HepG2 (cell line): ENCODE data around the gene TADA3. TPM values are rescaled to one million over a fixed set of nuclear protein-coding genes. Genes with fewer than 3 reads are reported as not detected.

Experiments
- ATAC-seq: fragments of 200-7000 bp; cut with Tn5 transposase; 3 replicates; pipeline ENCODE4 v1.9.1; 2020; ENCODE audit warnings: mild to moderate bottlenecking, moderate library complexity
- BruUV-seq: library from RNA; stranded (reverse); fragments of 400-500 nt; replicated peaks from 2 replicates; lab custom pipeline; 2021; lab: Mats Ljungman, UMichigan
- CTCF ChIA-PET: fragments of 300-600 bp; formaldehyde crosslinking; extraction: SDS; loops from one replicate; lab custom pipeline; 2021; ENCODE audit warnings: low total read pairs, inconsistent platforms, low intra/inter-chr PET ratio; lab: Yijun Ruan, JAX
- POLR2A ChIA-PET: fragments of 350-600 bp; sonication (Branson Sonifier 250); formaldehyde crosslinking; loops from one replicate; lab custom pipeline; 2020; ENCODE audit warnings: antibody characterized with exemption, inconsistent platforms; lab: Yijun Ruan, JAX
- DNase-seq: peaks from one replicate; pipeline ENCODE4 v3.0.0-alpha.2; 2015; ENCODE audit warnings: low spot score
- FAIRE-seq: peaks from 3 replicates; lab custom pipeline; 2011; peaks lifted over from hg19 to GRCh38; lab: Jason Lieb, UNC
- H2AFZ ChIP-seq: one replicate; pipeline ENCODE4 v1.6.1; 2011; ENCODE audit warnings: low read length, inconsistent platforms
- H3K27ac ChIP-seq: fragments of 300-600 bp; 3 replicates; pipeline ENCODE4 v1.8.0; 2011; ENCODE audit warnings: mixed run types, mild to moderate bottlenecking, mixed read lengths, low read length, inconsistent platforms; ENCODE audit not compliant: insufficient read depth; ENCODE audit errors: extremely low read length
- H3K27me3 ChIP-seq, 2 experiments: fragments of 200-600 bp in 1 of 2; 2 replicates in 1 of 2; 3 replicates in 1 of 2; pipeline versions ENCODE4 v1.6.0 to v1.8.0; 2011; ENCODE audit warnings: low read length in 2 of 2, mild to moderate bottlenecking in 2 of 2, moderate library complexity in 2 of 2, inconsistent platforms in 1 of 2; ENCODE audit not compliant: insufficient read depth in 2 of 2, control insufficient read depth in 1 of 2
- H3K36me3 ChIP-seq, 2 experiments: fragments of 200-600 bp in 1 of 2; replicated peaks in 1 of 2; 2 replicates in 1 of 2; 3 replicates in 1 of 2; pipeline versions ENCODE4 v1.5.1 to v1.8.0; 2011; ENCODE audit warnings: low read length in 2 of 2, inconsistent platforms in 1 of 2; ENCODE audit not compliant: insufficient read depth in 2 of 2, control insufficient read depth in 1 of 2
- H3K4me1 ChIP-seq: 2 replicates; pipeline ENCODE4 v1.5.1; 2012; ENCODE audit warnings: low read length, inconsistent platforms; ENCODE audit not compliant: insufficient read depth
- H3K4me2 ChIP-seq: 2 replicates; pipeline ENCODE4 v1.6.0; 2011; ENCODE audit warnings: low read depth, low read length, inconsistent platforms
- H3K4me3 ChIP-seq, 3 experiments: fragments of 200-600 bp in 1 of 3; sonication (generic), shearing (Covaris generic) in 1 of 3; replicated peaks in 1 of 3; 2 replicates each; pipeline ENCODE4 v1.5.1; 2011 to 2016; ENCODE audit warnings: low read length in 3 of 3, inconsistent platforms in 2 of 3, low read depth in 2 of 3, mild to moderate bottlenecking in 2 of 3, control low read depth in 1 of 3, mixed read lengths in 1 of 3; ENCODE audit not compliant: insufficient read depth in 1 of 3
- H3K79me2 ChIP-seq: one replicate; pipeline ENCODE4 v1.6.1; 2011; ENCODE audit warnings: low read length, inconsistent platforms; ENCODE audit not compliant: insufficient read depth
- H3K9ac ChIP-seq: 2 replicates; pipeline ENCODE4 v1.6.0; 2011; ENCODE audit warnings: mild to moderate bottlenecking, low read depth, low read length, inconsistent platforms; ENCODE audit not compliant: insufficient read depth
- H3K9me3 ChIP-seq: 2 replicates; pipeline ENCODE4 v1.5.1; 2012; ENCODE audit warnings: mild to moderate bottlenecking, low read length
- H4K20me1 ChIP-seq: 2 replicates; pipeline ENCODE4 v1.6.0; 2011; ENCODE audit warnings: inconsistent platforms, mild to moderate bottlenecking, low read length, moderate library complexity; ENCODE audit not compliant: insufficient read depth
- FIP1L1 ChIP-seq: fragments of 200-400 bp; formaldehyde crosslinking; IDR thresholded peaks from 2 replicates; pipeline ENCODE4 v1.6.1; 2018; ENCODE audit warnings: low read depth, mild to moderate bottlenecking, low read length, moderate library complexity, borderline replicate concordance; ENCODE audit not compliant: insufficient read depth
- FOXO1 ChIP-seq: sonication (generic); formaldehyde crosslinking; IDR thresholded peaks from 2 replicates; pipeline ENCODE4 v1.4.0; 2020; ENCODE audit warnings: missing genetic modification reagents
- KDM5A ChIP-seq: fragments of 200-600 bp; sonication (generic); IDR thresholded peaks from 2 replicates; pipeline ENCODE4 v1.7.0; 2018; ENCODE audit warnings: antibody characterized with exemption, mild to moderate bottlenecking, low read length, borderline replicate concordance
- NAIF1 ChIP-seq: sonication (generic); formaldehyde crosslinking; IDR thresholded peaks from 2 replicates; pipeline ENCODE4 v1.5.0; 2020; ENCODE audit warnings: mild to moderate bottlenecking, missing genetic modification reagents, borderline replicate concordance
- RELA ChIP-seq: sonication (generic); formaldehyde crosslinking; IDR thresholded peaks from 2 replicates; pipeline ENCODE4 v1.4.0; 2020; ENCODE audit warnings: missing genetic modification reagents
- TSC22D2 ChIP-seq: sonication (generic); formaldehyde crosslinking; IDR thresholded peaks from 2 replicates; pipeline ENCODE4 v1.5.1; 2020; ENCODE audit warnings: missing genetic modification reagents, mild to moderate bottlenecking, borderline replicate concordance
- ZNF256 ChIP-seq: sonication (generic); formaldehyde crosslinking; conservative IDR thresholded peaks from 2 replicates; pipeline ENCODE4 v1.4.0; 2020; ENCODE audit warnings: missing genetic modification reagents
- ZNF430 ChIP-seq: sonication (generic); formaldehyde crosslinking; IDR thresholded peaks from 2 replicates; pipeline ENCODE4 v1.9.0; 2021; ENCODE audit warnings: mild to moderate bottlenecking, missing genetic modification reagents
- ZNF546 ChIP-seq: sonication (generic); formaldehyde crosslinking; conservative IDR thresholded peaks from 2 replicates; pipeline ENCODE4 v1.8.1; 2023; ENCODE audit warnings: mild to moderate bottlenecking, missing genetic modification reagents
- ZNF75D ChIP-seq: sonication (generic); formaldehyde crosslinking; IDR thresholded peaks from 2 replicates; pipeline ENCODE4 v1.8.1; 2023; ENCODE audit warnings: missing genetic modification reagents, mild to moderate bottlenecking, borderline replicate concordance
- ZNF850 ChIP-seq: sonication (generic); formaldehyde crosslinking; conservative IDR thresholded peaks from 2 replicates; pipeline ENCODE4 v1.9.0; 2021; ENCODE audit warnings: mild to moderate bottlenecking, missing genetic modification reagents
- WGBS: methylation state at CpG from one replicate; pipeline ENCODE4 v1.1.6; 2017; ENCODE audit warnings: low lambda C conversion rate; 5-methylcytosine and 5-hydroxymethylcytosine counted together
- in situ Hi-C: cut with HindIII; loops from 2 replicates; pipeline ENCODE4 v1.10.0; 2017; ENCODE audit warnings: low pct_unique_long_range_greater_than_20kb; ENCODE audit not compliant: extremely low pct_ligation_motif_present
- intact Hi-C: fragments of 100-400 bp; cut with micrococcal nuclease; formaldehyde crosslinking; loops from one replicate; pipeline ENCODE4 v1.10.0; 2022; ENCODE audit not compliant: unreplicated experiment
- polyA plus RNA-seq, 8 experiments: library from polyadenylated mRNA; depleted of rRNA in 3 of 8; stranded (reverse) in 7 of 8; unstranded in 1 of 8; fragments of >200 nt; fragmentation: Illumina TruSeq in 4 of 8; extraction: Trizol in 4 of 8; gene quantifications; 2 replicates each; pipeline versions ENCODE4 v1.2.1 to v1.2.3, GENCODE V29; 2011 to 2016; ENCODE audit warnings: low read depth in 4 of 8, missing spikeins in 1 of 8, mixed read lengths in 1 of 8; ENCODE audit not compliant: insufficient read depth in 1 of 8
- total RNA-seq, 5 experiments: library from RNA; depleted of rRNA; stranded (reverse); fragments of >200 nt; fragmentation: Illumina TruSeq; extraction: Trizol; gene quantifications; 2 replicates each; pipeline ENCODE4 v1.2.3, GENCODE V29; 2016; ENCODE audit warnings: low read depth in 1 of 5
- TF ChIP-seq, protein P1 (sequence below): sonication (generic); formaldehyde crosslinking; IDR thresholded peaks from 2 replicates; pipeline ENCODE4 v1.8.1; 2023; ENCODE audit warnings: mild to moderate bottlenecking, missing genetic modification reagents
- TF ChIP-seq, protein P2 (sequence below): IDR thresholded peaks from 2 replicates; pipeline ENCODE4 v1.6.1; 2016; ENCODE audit warnings: mild to moderate bottlenecking, missing biosample characterization, missing genetic modification reagents
- TF ChIP-seq, protein P3 (sequence below): sonication (generic); formaldehyde crosslinking; conservative IDR thresholded peaks from 2 replicates; pipeline ENCODE4 v1.8.0; 2022; ENCODE audit warnings: low read depth, missing genetic modification reagents

Gene TADA3
- total and polyA plus RNA-seq, 2 of the 13 experiments (the other 11 are each of a cell fraction or from before 2014, with no cell fraction given) = 32.1 to 37.1 TPM

DNA sequence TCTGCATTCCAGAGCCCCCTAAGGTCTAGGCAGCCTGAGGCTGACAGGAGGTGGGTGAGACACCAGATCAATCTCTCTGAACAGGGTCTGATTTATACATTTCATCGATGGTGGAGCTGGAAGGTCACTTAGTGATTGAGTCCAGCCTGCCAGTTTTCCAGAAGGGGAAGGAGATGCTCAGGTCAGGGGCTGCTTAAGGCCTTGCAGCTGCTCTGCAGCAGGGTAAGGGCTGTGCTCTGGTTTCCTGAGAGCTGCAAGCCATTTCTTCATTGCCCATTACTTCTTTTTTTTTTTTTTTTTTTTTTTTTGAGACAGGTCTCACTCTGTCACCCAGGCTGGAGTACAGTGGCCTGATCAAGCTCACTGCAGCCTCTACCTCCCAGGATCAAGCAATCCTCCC is 10.7 kb downstream of the TADA3 start:
- WGBS = 86% methylated on average over 1 of the region's 1 CpG
- TF ChIP-seq FOXO1 (CRISPR knock-in tag) = no peak
- no peak for DNase-seq
- CTCF ChIA-PET = no interaction called here
- H3K79me2 ChIP-seq = no peaks in the 10 kb centered on the region
- H3K9me3 ChIP-seq = no peaks in the 10 kb centered on the region
- POLR2A ChIA-PET = interaction anchor here (1.0 to 2.5 kb wide), 3 partner anchors 11 to 120 kb away, joined by 4 to 15 read pairs (median 4); partner anchors contain the start of genes ARPC4, CAMK1 and TADA3
- peaks cover 20 to 41% of the 10 kb centered on the region in 2 experiments for H3K36me3 ChIP-seq
- H3K4me1 ChIP-seq = peaks cover 16% of the 10 kb centered on the region
- no peak overlapping the region for H2AFZ ChIP-seq
- intact Hi-C loops (no loop called here), in situ Hi-C loops (no loop called here)
- no peak overlapping the region for H3K4me3 ChIP-seq
- no peak for ATAC-seq
- no peak overlapping the region for H3K27ac ChIP-seq
- no peak overlapping the region for H3K9ac ChIP-seq
- no peaks in the 10 kb centered on the region for H3K27me3 ChIP-seq
- no peak overlapping the region for H3K4me2 ChIP-seq
- BruUV-seq = no TSS peak
- no peak for FAIRE-seq
- no peaks in the 10 kb centered on the region for H4K20me1 ChIP-seq

DNA sequence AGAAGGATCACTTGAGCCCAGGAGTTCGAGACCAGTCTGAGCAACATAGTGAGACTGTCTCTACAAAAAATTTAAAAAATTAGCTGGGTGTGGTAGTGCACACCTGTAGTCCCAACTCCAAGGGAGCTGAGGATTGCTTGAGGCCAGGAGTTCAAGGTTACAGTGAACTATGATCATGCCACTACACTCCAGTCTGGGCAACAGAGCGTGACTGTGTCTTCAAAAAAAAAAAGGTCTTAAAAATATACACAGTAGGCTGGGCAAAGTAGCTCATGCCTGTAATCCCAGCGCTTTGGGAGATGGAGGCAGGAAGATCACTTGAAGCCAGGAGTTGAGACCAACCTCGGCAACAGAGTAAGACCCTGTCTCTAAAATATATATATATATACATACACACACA is 11.4 kb downstream of the TADA3 start:
- Histone ChIP-seq H3K79me2 (no peaks in the 10 kb centered on the region), H3K4me2 (no peak overlapping the region), H3K9ac (no peak overlapping the region), H3K27ac (no peak overlapping the region), H4K20me1 (no peaks in the 10 kb centered on the region), H3K36me3 (peaks cover 16 to 36% of the 10 kb centered on the region in 2 experiments), H3K9me3 (no peaks in the 10 kb centered on the region), H3K27me3 (no peaks in the 10 kb centered on the region), H3K4me1 (peaks cover 16% of the 10 kb centered on the region), H3K4me3 (no peak overlapping the region), H2AFZ (no peak overlapping the region)
- POLR2A ChIA-PET = interaction anchor here (2.5 kb wide), 1 partner anchor 12 kb away, joined by 15 read pairs; the partner anchor contains the start of genes ARPC4 and TADA3
- TF ChIP-seq NAIF1 (CRISPR knock-in tag) = no peak
- TF ChIP-seq ZNF430 (CRISPR knock-in tag) = no peak
- no peak for TF ChIP-seq ZNF75D
- no peak for TF ChIP-seq ZNF850 (CRISPR knock-in tag)
- no peak for TF ChIP-seq ZNF546 (CRISPR knock-in tag)
- TF ChIP-seq, protein P1, sequence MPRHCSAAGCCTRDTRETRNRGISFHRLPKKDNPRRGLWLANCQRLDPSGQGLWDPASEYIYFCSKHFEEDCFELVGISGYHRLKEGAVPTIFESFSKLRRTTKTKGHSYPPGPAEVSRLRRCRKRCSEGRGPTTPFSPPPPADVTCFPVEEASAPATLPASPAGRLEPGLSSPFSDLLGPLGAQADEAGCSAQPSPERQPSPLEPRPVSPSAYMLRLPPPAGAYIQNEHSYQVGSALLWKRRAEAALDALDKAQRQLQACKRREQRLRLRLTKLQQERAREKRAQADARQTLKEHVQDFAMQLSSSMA = no peak
- TF ChIP-seq, protein P2, sequence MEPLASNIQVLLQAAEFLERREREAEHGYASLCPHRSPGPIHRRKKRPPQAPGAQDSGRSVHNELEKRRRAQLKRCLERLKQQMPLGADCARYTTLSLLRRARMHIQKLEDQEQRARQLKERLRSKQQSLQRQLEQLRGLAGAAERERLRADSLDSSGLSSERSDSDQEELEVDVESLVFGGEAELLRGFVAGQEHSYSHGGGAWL (CRISPR knock-in tag) = no peak
- TF ChIP-seq ZNF256 (CRISPR knock-in tag) = no peak
- TF ChIP-seq KDM5A = no peak
- TF ChIP-seq RELA = no peak
- no peak for TF ChIP-seq TSC22D2 (CRISPR knock-in tag)
- TF ChIP-seq FIP1L1 = no peak
- TF ChIP-seq, protein P3, sequence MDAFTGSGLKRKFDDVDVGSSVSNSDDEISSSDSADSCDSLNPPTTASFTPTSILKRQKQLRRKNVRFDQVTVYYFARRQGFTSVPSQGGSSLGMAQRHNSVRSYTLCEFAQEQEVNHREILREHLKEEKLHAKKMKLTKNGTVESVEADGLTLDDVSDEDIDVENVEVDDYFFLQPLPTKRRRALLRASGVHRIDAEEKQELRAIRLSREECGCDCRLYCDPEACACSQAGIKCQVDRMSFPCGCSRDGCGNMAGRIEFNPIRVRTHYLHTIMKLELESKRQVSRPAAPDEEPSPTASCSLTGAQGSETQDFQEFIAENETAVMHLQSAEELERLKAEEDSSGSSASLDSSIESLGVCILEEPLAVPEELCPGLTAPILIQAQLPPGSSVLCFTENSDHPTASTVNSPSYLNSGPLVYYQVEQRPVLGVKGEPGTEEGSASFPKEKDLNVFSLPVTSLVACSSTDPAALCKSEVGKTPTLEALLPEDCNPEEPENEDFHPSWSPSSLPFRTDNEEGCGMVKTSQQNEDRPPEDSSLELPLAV (CRISPR knock-in tag) = no peak
- CTCF ChIA-PET = no interaction called here
- 100% methylated on average over 4 of the region's 4 CpGs for WGBS
- DNase-seq = no peak
- BruUV-seq = no TSS peak
- in situ Hi-C loops = no loop called here
- no peak for ATAC-seq
- FAIRE-seq = no peak
- intact Hi-C loops = no loop called here
